ENCODE measurements around the gene CTNNA3.

GRCh38 chr10:67609996-67610793, 85.8 kb downstream of the CTNNA3 start:
- no peak for TF ChIP-seq POLR2AphosphoS5 (IDR thresholded peaks at IDR 0.05; ENCODE audit: insufficient read depth, low read depth, low read length)
- TF ChIP-seq, protein P1, sequence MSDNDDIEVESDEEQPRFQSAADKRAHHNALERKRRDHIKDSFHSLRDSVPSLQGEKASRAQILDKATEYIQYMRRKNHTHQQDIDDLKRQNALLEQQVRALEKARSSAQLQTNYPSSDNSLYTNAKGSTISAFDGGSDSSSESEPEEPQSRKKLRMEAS (IDR thresholded peaks at IDR 0.05; ENCODE audit: insufficient read depth, insufficient read length): no peak
- TF ChIP-seq POLR2A (IDR thresholded peaks at IDR 0.05; ENCODE audit: low read depth, low read length): no peak
- TF ChIP-seq, protein P2, sequence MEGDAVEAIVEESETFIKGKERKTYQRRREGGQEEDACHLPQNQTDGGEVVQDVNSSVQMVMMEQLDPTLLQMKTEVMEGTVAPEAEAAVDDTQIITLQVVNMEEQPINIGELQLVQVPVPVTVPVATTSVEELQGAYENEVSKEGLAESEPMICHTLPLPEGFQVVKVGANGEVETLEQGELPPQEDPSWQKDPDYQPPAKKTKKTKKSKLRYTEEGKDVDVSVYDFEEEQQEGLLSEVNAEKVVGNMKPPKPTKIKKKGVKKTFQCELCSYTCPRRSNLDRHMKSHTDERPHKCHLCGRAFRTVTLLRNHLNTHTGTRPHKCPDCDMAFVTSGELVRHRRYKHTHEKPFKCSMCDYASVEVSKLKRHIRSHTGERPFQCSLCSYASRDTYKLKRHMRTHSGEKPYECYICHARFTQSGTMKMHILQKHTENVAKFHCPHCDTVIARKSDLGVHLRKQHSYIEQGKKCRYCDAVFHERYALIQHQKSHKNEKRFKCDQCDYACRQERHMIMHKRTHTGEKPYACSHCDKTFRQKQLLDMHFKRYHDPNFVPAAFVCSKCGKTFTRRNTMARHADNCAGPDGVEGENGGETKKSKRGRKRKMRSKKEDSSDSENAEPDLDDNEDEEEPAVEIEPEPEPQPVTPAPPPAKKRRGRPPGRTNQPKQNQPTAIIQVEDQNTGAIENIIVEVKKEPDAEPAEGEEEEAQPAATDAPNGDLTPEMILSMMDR (IDR thresholded peaks at IDR 0.05; ENCODE audit: extremely low read depth in 1 of 2, insufficient read depth in 1 of 2, low read depth in 1 of 2, low read length in 2 of 2): no peak
- TF ChIP-seq EZH2 (IDR thresholded peaks at IDR 0.05; ENCODE audit: borderline replicate concordance, low read depth, low read length, severe bottlenecking): no peak
- no peak for TF ChIP-seq MYC (IDR thresholded peaks at IDR 0.05; ENCODE audit: low read depth, low read length)
- no peak for TF ChIP-seq FOS (IDR thresholded peaks at IDR 0.05; ENCODE audit: borderline replicate concordance, insufficient read depth, low read length)
- TF ChIP-seq JUN (IDR thresholded peaks at IDR 0.05; ENCODE audit: borderline replicate concordance, insufficient read depth, insufficient read length, low read depth): no peak
- TF ChIP-seq GATA2 (IDR thresholded peaks at IDR 0.05; ENCODE audit: insufficient read depth, insufficient read length, low read depth, low read length): no peak
